Measurements from ENCODE around the gene RIOK3. TPM values are rescaled to one million over a fixed set of nuclear protein-coding genes. Genes with fewer than 3 reads are reported as not detected.
A peak's percentile ranks its signal among the peaks of the same experiment; 100 is the strongest.
"Not testable (repeated sequence)": the region's sequence is repeated elsewhere in the genome, so short reads cannot be mapped to it uniquely, and the experiment has no call there.

Gene RIOK3
- polyA plus RNA-seq, 3 donors from 2014 or later, result 48.6 to 79.3 (median 72.8) TPM

DNA sequence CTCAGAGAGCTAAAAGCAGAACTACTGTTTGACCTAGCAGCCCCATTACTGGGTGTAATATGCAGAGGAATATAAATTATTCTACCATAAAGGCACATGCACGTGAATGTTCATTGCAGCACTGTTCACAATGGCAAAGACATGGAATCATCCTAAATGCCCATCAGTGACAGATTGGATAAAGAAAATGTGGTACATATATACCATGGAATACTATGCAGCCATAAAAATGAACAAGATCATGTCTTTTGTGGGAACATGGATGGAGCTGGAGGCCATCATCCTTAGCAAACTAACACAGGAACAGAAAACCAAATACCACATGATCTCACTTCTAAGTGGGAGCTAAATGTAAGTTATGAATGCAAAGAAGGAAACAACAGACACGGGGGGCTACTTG lies 57.8 kb downstream of the RIOK3 start:
- not testable (repeated sequence) for H3K4me3 Mint-ChIP-seq; H3K27me3 Mint-ChIP-seq (ENCODE audit: low read depth in 3 of 3); DNase-seq; H3K9me3 Mint-ChIP-seq
- H3K4me1 Mint-ChIP-seq, result peaks cover 26 to 50% of the 10 kb centered on the region in 2 donors
- peak overlapping the region in 2 of 6 donors; percentile 21 to 60 for H3K27ac Mint-ChIP-seq
- peaks cover 27 to 34% (median 30%) of the 10 kb centered on the region in 3 donors for H3K36me3 Mint-ChIP-seq

DNA sequence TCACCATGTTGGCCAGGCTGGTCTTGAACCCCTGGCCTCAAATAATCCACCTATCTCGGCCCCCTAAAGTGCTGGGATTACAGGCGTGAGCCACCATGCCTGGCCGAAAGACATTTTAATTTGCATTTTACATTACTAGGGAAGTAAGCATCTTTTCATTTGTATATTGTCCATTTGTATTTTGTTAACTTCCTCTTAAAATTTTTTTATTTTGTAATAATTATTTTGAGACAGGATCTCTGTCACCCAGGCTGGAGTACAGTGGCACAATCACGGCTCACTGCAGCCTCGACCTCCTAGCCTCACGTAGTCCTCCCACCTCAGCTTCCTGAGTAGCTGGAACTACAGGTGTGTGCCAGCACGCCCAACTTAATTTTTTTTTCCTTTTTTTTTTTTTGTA lies 59.1 kb downstream of the RIOK3 start:
- DNase-seq; H3K27me3 Mint-ChIP-seq (ENCODE audit: low read depth in 3 of 3); H3K4me3 Mint-ChIP-seq; H3K9me3 Mint-ChIP-seq: not testable (repeated sequence)
- H3K4me1 Mint-ChIP-seq, result peaks cover 22 to 43% of the 10 kb centered on the region in 2 donors
- peaks cover 28 to 33% (median 28%) of the 10 kb centered on the region in 3 donors for H3K36me3 Mint-ChIP-seq
- H3K27ac Mint-ChIP-seq, result peak overlapping the region in 2 of 6 donors; percentile 30 to 36

DNA sequence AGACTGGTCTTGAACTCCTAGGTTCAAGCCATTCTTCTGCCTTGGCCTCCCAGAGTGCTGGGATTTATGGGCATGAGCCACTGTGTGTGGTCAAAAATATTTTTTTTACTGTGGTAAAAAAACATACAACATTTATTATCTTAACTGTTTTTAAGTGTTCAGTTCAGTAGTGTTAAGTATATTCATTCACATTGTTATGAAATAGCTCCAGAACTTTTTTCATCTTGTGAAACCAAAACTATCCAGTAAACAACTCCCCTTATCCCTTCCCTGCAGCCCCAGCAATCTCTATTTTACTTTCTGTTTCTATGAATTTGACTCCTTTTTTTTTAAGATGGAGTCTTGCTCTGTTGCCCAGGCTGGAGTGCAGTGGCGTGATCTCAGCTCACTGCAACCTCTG lies 59.6 kb downstream of the RIOK3 start:
- no peak overlapping the region for H3K4me3 Mint-ChIP-seq
- H3K4me1 Mint-ChIP-seq, result peaks cover 19 to 39% of the 10 kb centered on the region in 2 donors
- peaks cover 0 to 5% (median 5%) of the 10 kb centered on the region in 3 donors for H3K27me3 Mint-ChIP-seq (ENCODE audit: low read depth in 3 of 3)
- DNase-seq, result no peak
- no peaks in the 10 kb centered on the region for H3K9me3 Mint-ChIP-seq
- H3K36me3 Mint-ChIP-seq, result peaks cover 25 to 28% (median 28%) of the 10 kb centered on the region in 3 donors
- H3K27ac Mint-ChIP-seq, result peak overlapping the region in 5 of 6 donors; percentile 36 to 66 (median 48)

DNA sequence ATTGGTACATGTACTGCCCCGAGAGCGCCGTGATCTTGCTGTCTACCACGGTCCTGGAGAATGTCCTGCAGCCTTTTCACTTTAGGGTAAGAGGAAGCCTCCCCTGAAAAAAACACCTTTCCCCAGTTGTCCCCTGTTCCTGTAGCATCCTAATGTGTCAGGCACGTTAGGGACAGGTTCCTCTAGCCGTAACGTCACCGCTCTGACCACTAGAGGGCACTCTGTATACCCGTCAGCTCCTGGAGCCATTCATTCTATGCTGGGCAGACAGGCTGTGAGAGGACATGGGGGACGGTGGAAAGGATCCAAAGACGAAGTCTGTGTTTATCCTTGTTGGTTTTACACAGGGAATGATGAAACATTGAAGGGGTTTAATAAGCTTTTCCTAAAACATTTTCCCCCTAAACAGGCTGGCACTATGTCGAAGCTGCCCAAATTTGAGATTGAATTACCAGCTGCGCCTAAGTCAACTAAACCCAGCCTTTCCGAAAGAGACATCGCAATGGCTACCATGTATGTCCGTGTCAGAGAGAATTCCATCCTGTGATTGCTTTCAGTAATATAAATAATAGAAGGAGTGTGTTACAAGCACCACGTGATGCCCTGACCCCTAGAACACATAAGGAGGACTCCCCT lies 62.9 kb downstream of the RIOK3 start:
- Mint-ChIP-seq H3K27ac (peak overlapping the region; percentile 15 to 82 (median 70)), H3K9me3 (no peaks in the 10 kb centered on the region), H3K4me1 (peaks cover 12 to 24% of the 10 kb centered on the region in 2 donors), H3K36me3 (peaks cover 18 to 31% (median 29%) of the 10 kb centered on the region in 3 donors), H3K27me3 (ENCODE audit: low read depth in 3 of 3) (peaks cover 0 to 11% (median 5%) of the 10 kb centered on the region in 3 donors), H3K4me3 (no peak overlapping the region)
- DNase-seq, result peak; percentile 68 to 75 (median 72)

DNA sequence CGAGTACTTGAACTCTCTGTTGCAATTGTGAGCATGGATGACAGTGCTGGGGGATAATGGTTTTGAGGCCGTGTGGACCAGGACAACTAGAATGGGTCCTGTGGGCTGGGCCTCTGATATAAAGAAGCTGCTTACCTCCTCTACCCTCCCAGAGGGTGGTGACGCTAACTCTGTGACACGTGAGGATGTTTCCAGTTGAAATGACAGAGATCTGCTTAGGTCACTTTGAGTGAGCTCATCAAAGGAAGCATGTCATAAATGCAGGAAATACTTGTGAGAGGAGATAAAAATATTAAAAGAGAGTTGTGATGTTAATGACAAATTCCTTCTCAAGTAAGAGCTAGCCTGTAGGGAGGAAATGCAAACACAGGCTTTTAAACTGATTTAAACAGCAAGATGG lies 66.6 kb downstream of the RIOK3 start:
- no peak overlapping the region for H3K4me3 Mint-ChIP-seq
- peaks cover 6 to 7% of the 10 kb centered on the region in 2 donors for H3K4me1 Mint-ChIP-seq
- H3K36me3 Mint-ChIP-seq, result peaks cover 20 to 49% (median 33%) of the 10 kb centered on the region in 3 donors
- H3K9me3 Mint-ChIP-seq, result no peaks in the 10 kb centered on the region
- peaks cover 3 to 16% (median 3%) of the 10 kb centered on the region in 3 donors for H3K27me3 Mint-ChIP-seq (ENCODE audit: low read depth in 3 of 3)
- no peak for DNase-seq
- H3K27ac Mint-ChIP-seq, result peak overlapping the region in 3 of 6 donors; percentile 68 to 77 (median 72)

DNA sequence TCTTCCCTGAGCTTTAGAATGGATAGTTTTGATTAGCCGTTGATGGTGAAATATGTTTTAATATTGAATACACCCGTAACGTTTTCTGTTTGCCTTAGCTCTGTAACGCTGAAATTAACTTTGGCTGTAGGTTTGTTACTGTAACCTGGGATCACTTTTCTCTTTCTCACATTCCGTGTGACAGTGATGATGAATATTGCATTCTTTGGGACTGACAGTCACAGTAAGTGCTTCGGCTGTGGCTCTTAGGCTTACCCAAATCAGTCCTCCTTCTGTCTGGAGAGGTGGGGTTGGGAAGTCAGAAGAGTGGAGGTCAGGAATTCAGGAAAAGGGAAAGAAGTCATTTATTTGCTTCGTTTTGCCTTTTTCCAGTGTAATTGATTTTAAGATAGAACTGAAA lies 68.2 kb downstream of the RIOK3 start:
- H3K27me3 Mint-ChIP-seq (ENCODE audit: low read depth in 3 of 3), result peaks cover 1 to 20% (median 3%) of the 10 kb centered on the region in 3 donors
- H3K36me3 Mint-ChIP-seq, result peaks cover 15 to 51% (median 31%) of the 10 kb centered on the region in 3 donors
- no peak for DNase-seq

DNA sequence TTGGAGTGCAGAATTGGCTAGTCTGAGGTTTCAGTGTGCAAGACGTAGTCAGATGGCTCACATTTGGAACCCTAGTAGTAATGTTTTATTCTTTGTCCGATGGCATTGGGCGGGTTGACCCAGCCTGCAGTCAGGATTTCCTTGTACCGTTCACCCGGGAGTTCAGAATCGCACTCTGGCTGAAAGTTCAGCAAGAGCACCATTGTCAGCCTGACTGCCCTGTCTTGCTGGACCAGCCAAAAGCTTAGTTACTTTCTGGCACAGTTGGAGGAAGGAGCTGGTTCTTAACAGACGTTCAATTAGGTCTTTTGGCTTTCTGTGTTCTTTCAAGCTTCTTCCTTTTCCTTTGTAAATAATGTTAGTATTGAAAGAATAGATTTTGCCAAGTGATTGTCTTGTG lies 68.8 kb downstream of the RIOK3 start:
- H3K27me3 Mint-ChIP-seq (ENCODE audit: low read depth in 3 of 3), result peaks cover 1 to 20% (median 3%) of the 10 kb centered on the region in 3 donors
- H3K4me3 Mint-ChIP-seq, result no peak overlapping the region
- H3K9me3 Mint-ChIP-seq, result no peaks in the 10 kb centered on the region
- H3K4me1 Mint-ChIP-seq, result no peaks in the 10 kb centered on the region
- H3K27ac Mint-ChIP-seq, result peak overlapping the region in 4 of 6 donors; percentile 12 to 60 (median 30)
- DNase-seq, result no peak
- peaks cover 15 to 57% (median 31%) of the 10 kb centered on the region in 3 donors for H3K36me3 Mint-ChIP-seq

More for the DNA sequence above, 68.2 kb downstream of the RIOK3 start:
- Mint-ChIP-seq H3K4me3 (no peak overlapping the region), H3K9me3 (no peaks in the 10 kb centered on the region), H3K27ac (peak overlapping the region in 3 of 6 donors; percentile 34 to 76 (median 38)), H3K4me1 (peaks cover 0 to under 1% of the 10 kb centered on the region in 2 donors)

DNA sequence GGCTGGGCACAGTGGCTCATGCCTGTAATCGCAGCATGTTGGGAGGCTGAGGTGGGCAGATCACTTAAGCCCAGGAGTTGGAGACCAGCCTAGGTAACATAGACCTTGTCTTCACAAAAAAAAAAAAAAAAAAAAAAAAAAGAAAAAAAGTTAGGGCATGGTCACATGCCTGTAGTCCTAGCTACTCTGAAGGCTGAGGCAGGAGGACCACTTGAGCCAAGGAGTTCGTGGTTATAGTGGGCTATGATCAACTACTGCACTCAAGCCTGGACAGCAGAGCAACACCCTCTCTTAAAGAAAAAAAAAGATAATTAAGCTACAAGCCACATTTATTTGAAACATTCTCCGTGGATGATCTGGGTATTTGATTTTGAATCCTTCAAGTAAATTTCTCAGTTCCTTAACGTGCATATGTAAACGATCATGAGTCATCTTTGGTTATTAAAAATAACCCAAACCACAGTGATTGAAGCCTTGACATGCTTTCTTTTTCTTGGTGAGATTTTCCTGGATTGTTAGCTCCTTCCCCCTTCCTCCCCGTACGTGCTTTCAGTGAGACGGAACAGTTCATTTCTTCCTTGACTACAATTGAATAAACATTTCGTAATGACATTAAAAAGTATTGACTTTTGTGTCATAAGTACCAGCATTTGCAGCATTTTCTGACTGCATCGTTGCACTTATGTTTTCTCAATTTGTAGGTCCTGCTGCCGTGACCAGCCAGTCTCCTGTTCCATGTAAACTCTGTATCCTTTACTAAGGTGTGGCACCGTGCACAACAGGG lies 70.5 kb downstream of the RIOK3 start:
- Mint-ChIP-seq H3K9me3 (no peaks in the 10 kb centered on the region), H3K4me3 (no peak overlapping the region), H3K27ac (peak overlapping the region; percentile 1 to 79 (median 58)), H3K36me3 (peaks cover 15 to 62% (median 33%) of the 10 kb centered on the region in 3 donors), H3K4me1 (no peaks in the 10 kb centered on the region), H3K27me3 (ENCODE audit: low read depth in 3 of 3) (peaks cover 1 to 16% (median 3%) of the 10 kb centered on the region in 3 donors)
- no peak for DNase-seq

DNA sequence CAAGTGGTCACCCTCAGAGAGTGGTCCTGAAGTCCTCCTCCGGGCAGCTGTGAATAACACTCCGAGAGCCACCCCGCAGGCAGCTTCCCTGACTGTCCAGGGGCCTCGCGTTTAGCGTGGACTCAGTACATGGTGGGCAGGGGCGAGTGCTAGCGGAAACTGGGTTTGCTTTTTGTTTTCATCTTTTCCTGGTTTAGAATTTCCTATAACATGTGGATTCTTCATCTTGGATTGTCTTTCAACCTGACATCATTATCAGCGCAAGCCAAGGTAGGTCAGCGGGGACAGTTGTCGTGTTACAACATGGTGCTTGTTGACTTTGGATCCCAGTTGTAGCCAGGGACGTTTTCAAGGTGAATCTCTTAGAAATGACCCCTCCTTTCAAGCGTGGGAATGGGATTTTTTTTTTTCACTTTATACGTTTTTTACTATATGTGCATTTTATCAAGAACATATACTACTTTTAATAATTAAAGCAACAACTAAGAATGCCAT lies 71.2 kb downstream of the RIOK3 start:
- Mint-ChIP-seq H3K36me3 (peaks cover 15 to 64% (median 36%) of the 10 kb centered on the region in 3 donors), H3K27ac (peak overlapping the region in 2 of 6 donors; percentile 3 to 6), H3K4me1 (no peaks in the 10 kb centered on the region), H3K27me3 (ENCODE audit: low read depth in 3 of 3) (peaks cover 1 to 16% (median 3%) of the 10 kb centered on the region in 3 donors), H3K9me3 (no peaks in the 10 kb centered on the region), H3K4me3 (no peak overlapping the region)
- DNase-seq, result no peak

DNA sequence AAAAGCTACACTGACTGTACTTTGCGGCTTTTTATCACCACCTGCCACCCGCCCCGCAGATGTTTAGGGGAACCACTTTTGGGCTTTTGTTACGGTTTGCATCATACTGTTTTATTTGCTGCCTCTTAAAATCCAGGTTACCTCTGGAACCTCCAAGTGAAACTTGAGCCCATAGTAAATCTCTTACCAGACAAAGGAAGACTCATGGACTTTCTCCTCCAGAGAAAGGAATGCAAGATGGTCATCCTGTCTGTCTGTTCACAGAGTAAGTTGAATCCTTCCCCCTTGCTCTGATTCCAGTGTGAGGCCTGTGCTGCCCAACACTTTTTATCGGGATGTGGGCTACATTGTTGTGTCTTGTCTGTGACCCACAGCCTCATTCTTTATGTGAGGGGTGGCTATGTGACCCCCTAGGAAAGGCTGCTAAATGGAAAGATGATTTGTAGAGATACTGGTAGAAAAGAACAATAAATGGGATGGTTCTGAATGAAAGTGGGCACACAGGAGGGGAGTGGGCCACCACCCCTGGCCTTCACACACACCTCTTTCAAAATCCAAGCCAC lies 73.5 kb downstream of the RIOK3 start:
- Mint-ChIP-seq H3K9me3 (no peaks in the 10 kb centered on the region), H3K4me1 (no peaks in the 10 kb centered on the region), H3K27me3 (ENCODE audit: low read depth in 3 of 3) (peaks cover 3 to 18% (median 10%) of the 10 kb centered on the region in 3 donors), H3K4me3 (no peak overlapping the region), H3K27ac (peak overlapping the region in 4 of 6 donors; percentile 4 to 67 (median 50)), H3K36me3 (peaks cover under 1 to 61% (median 42%) of the 10 kb centered on the region in 3 donors)
- DNase-seq, result no peak

DNA sequence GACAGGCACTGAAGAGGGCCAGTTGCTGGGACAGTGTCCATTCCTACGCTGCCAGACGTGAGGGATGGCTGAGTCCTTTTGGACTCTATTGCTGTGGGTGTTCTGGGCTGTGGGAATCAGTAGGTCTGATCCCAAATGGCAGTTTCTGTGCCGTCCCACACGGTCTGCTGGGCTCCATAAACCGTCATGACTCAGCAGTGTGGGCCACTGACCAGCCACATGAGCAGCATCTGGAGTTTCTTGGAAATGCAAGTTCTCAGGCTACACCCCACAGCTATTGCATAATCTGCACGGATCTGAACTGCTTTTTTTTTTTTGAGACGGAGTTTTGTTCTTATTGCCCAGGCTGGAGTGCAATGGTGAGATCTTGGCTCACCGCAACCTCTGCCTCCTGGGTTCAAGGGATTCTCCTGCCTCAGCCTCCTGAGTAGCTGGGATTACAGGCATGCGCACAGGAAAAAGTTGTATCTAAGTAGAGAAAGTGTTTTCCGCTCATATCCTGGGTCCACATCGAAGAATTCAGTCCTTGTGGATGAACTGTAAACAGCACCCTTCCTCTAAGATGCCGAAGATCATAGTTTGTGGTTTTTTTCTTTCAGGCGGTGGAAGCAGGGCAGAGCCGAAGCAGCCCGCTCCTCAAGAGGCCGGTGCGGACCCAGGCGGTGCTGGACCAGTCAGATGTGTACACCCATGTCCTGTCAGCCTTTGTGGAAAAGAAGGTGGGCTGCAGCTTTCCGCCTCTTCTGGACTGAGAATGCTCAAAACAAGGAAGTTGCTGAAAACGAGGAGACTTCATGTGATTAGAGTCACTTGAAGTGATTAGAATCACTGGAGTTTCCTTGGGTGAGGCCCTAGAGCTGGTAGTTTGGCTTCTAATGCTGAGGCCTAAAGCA lies 75.7 kb downstream of the RIOK3 start:
- no peak overlapping the region for H3K4me3 Mint-ChIP-seq
- peaks cover 3 to 12% (median 10%) of the 10 kb centered on the region in 3 donors for H3K27me3 Mint-ChIP-seq (ENCODE audit: low read depth in 3 of 3)
- H3K36me3 Mint-ChIP-seq, result peaks cover 0 to 62% (median 49%) of the 10 kb centered on the region in 3 donors
- H3K27ac Mint-ChIP-seq, result peak overlapping the region in 5 of 6 donors; percentile 11 to 75 (median 37)
- no peaks in the 10 kb centered on the region for H3K9me3 Mint-ChIP-seq
- no peaks in the 10 kb centered on the region for H3K4me1 Mint-ChIP-seq
- no peak for DNase-seq

DNA sequence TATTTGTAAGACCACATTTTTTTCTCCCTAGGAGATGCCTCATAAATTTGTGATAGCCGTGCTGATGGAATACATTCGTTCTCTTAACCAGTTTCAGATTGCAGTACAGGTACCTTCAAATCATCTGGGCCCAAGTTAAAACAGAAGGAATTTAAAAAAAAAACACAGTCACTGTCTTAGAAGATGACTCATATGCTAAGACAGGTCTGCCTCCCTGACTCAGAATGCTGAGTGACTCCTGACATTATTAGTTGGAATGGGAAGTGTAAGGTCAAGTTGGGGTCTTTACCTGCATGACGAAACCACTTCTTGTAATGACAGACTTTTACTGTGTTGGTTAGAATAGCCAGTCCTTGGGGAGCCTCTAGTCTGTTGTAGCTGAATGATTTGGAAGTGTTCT lies 76.5 kb downstream of the RIOK3 start:
- Mint-ChIP-seq H3K27ac (peak overlapping the region in 4 of 6 donors; percentile 16 to 75 (median 40)), H3K4me3 (no peak overlapping the region), H3K36me3 (peaks cover 0 to 66% (median 47%) of the 10 kb centered on the region in 3 donors), H3K9me3 (no peaks in the 10 kb centered on the region), H3K4me1 (no peaks in the 10 kb centered on the region), H3K27me3 (ENCODE audit: low read depth in 3 of 3) (peaks cover 1 to 12% (median 9%) of the 10 kb centered on the region in 3 donors)
- DNase-seq, result no peak

DNA sequence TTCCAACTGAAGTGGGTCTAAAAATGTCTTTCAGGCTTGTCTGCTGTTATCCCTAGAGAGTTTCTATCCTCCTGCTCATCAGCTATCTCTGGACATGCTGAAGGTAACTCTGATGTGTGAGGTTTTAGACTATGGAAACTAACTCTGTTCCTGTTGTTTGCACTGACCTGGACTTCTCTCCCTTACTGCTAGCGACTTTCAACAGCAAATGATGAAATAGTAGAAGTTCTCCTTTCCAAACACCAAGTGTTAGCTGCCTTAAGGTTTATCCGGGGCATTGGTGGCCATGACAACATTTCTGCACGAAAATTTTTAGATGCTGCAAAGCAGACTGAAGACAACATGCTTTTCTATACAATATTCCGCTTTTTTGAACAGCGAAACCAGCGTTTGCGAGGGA lies 77.1 kb downstream of the RIOK3 start:
- no peaks in the 10 kb centered on the region for H3K9me3 Mint-ChIP-seq
- peaks cover 3 to 14% (median 11%) of the 10 kb centered on the region in 3 donors for H3K27me3 Mint-ChIP-seq (ENCODE audit: low read depth in 3 of 3)
- H3K4me1 Mint-ChIP-seq, result no peaks in the 10 kb centered on the region
- no peak overlapping the region for H3K4me3 Mint-ChIP-seq
- peak overlapping the region; percentile 31 to 75 (median 60) for H3K27ac Mint-ChIP-seq
- peaks cover 0 to 69% (median 48%) of the 10 kb centered on the region in 3 donors for H3K36me3 Mint-ChIP-seq
- no peak for DNase-seq

Data from immature natural killer cell (primary cell).